KOPT-K1 (cell line): ENCODE measurements around the gene SCO1.
"Not testable (repeated sequence)": the region's sequence is repeated elsewhere in the genome, so short reads cannot be mapped to it uniquely, and the experiment has no call there.

Experiments used
- H3K27ac ChIP-seq: fragments of 200-600 bp; sonication (generic); 2 replicates; pipeline ENCODE4 v1.5.1; 2016; ENCODE audit warnings: antibody characterized with exemption, mild to moderate bottlenecking, low read depth, low read length; ENCODE audit not compliant: poor library complexity, severe bottlenecking
- H3K36me3 ChIP-seq: fragments of 200-600 bp; sonication (generic); 2 replicates; pipeline ENCODE4 v1.5.1; 2017; ENCODE audit warnings: antibody characterized with exemption, mild to moderate bottlenecking, low read length, moderate library complexity; ENCODE audit not compliant: insufficient read depth
- H3K9me3 ChIP-seq: fragments of 200-600 bp; sonication (generic); 2 replicates; pipeline ENCODE4 v1.5.1; 2017; ENCODE audit warnings: antibody characterized with exemption, low read length, mild to moderate bottlenecking; ENCODE audit not compliant: insufficient read depth, poor library complexity, severe bottlenecking

The SCO1 gene

DNA sequence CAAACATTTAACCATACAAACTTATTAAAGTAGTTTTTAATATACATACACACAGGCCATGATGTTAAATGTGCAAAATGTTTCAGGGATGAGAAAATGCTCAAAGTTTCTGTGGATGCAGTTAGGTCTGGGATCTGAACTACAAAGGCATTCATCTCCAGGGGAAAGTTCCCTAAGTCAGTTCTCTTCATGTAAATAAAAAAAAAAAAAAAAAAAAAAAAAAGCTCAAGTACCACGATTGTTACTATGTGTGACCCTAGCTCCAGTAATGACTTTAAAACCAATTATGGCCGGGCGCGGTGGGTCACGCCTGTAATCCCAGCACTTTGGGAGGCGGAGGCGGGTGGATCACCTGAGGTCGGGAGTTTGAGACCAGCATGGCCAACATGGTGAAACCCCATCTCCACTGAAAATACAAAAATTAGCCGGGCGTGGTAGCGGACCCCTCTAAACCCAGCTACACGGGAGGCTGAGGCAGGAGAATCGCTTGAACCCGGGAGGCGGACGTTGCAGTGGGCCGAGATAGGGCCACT, 1.4 kb downstream of the SCO1 start:
- not testable (repeated sequence) for H3K9me3 ChIP-seq
- H3K36me3 ChIP-seq: peaks cover 48% of the 10 kb centered on the region
- H3K27ac ChIP-seq: peak overlapping the region; percentile 77

DNA sequence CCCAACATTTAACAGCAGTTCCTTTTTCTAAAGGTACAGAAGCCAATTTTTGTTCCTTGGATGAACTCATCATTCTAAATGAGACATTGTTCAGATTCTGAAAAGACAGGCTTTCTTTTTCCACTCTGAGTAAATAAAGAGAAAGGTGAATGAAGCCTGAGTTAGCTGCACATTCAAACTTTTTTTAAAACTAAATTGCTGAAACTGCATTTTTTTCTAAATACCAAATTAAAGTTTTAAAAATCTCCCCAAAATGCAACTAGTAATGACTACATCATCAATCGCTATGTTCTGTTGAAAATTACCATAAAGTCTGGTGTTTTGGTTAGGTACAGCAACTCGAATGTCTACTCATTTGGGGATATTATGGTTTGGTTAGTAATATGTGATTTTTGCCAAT, 9.8 kb downstream of the SCO1 start:
- no peaks in the 10 kb centered on the region for H3K9me3 ChIP-seq
- peaks cover 94% of the 10 kb centered on the region for H3K36me3 ChIP-seq

DNA sequence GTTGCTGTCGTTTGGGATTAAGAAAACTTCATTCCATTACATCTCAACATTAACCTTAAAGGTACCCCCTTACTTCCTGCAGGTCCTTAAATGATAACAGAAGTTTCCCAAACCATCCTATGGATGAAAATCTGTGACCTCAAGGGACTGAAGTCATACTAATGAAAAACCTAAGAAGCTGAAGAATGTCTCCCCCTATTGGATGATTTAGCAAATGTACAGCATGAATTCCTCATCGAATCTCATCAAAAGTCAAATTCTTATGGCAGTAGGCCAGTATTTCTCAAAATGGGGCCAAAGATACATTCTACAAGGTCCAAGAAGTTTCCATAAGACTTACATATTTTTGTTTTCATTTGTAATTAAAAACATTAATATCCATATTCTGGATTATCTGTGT, 13.5 kb downstream of the SCO1 start:
- H3K36me3 ChIP-seq: peaks cover 98% of the 10 kb centered on the region
- no peak overlapping the region for H3K27ac ChIP-seq
- no peaks in the 10 kb centered on the region for H3K9me3 ChIP-seq

More for the DNA sequence above, 9.8 kb downstream of the SCO1 start:
- no peak overlapping the region for H3K27ac ChIP-seq

DNA sequence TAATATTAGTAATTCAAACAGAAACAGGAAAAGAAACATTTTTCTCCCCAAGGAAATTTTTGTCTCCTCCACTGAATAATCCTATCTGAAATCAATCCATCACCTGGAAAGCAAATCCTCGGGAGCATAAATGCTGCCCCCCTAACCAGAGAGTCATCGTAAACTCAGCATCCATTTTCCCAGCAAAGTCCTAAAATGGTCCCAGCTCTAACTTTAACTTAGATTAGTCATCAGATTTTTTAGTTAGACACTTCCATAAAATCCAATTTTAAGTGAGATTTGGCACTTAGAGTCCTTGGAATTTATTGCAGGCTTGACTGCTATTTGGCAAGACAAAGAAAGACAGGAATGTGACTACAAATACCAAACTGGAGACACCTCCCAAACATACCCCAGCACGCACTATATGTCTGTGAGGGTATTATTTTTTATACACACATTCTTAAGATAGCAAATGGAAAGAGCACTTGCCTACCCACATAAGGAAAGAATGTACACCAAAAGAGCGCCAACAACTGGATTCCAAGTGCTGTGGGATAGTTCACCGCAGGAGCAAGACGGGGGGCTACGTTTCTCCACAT, 15.4 kb downstream of the SCO1 start:
- H3K9me3 ChIP-seq: no peaks in the 10 kb centered on the region
- no peak overlapping the region for H3K27ac ChIP-seq
- H3K36me3 ChIP-seq: peaks cover 100% of the 10 kb centered on the region

DNA sequence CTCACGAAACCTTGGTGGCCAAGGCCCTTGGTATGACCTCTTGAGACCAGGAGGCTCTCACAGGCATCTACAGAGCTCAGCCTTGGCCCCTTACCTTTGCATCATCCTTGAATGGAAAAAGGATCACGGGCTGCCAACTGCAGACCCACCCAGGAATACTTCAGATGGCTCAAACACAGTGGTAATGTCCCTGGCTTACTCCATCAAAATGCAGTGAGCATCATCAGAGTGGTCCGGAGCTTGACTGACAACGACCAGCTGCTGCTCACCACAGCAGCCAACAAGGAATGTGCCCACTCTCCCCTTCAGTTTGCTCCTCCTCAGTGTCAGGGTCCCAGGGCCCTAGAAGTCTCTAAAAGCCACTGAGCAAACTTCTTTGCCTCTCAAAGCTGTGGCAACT, 22.6 kb downstream of the SCO1 start:
- H3K36me3 ChIP-seq: peaks cover 58% of the 10 kb centered on the region
- no peak overlapping the region for H3K27ac ChIP-seq
- no peaks in the 10 kb centered on the region for H3K9me3 ChIP-seq

DNA sequence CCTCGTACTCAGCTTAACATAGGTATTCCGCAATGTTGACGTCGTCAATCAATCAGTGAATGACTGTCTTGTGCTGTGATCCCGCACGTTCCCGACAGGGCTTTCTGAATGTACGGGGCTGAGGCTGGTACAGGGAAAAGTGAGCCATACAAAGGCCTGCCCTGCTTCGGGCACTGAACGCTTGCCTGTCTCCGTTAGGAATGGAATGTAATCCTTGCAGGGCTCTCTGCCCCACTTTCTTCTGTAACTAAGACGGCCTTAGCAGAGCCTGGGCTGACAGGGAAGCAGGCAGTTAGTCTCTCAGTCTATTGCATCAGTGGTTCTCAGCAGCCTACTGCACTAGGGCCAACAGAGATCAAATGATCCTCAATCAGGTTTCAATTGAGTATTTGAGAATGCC, 24.0 kb downstream of the SCO1 start:
- Histone ChIP-seq H3K36me3 (peaks cover 44% of the 10 kb centered on the region), H3K9me3 (no peaks in the 10 kb centered on the region), H3K27ac (no peak overlapping the region)

DNA sequence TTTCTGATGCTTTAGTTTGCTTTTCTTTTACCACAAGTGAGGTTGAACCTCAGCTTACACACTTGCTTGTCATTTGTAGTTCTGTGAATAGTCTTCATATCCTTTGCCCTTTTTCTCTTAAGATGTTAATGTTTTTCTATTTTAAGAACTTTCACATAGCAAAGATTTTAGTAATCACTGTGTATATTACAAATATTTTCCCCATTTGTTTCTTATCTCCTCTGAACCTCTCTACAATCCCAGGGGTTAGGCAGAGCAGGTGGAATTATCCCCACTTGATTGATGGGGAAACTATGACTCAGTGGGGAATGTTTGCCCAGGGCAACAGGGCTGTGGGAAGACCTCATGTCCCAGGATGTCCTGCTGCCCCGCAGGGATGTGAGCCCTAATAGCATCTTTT, 28.6 kb downstream of the SCO1 start:
- Histone ChIP-seq H3K27ac (no peak overlapping the region), H3K36me3 (no peaks in the 10 kb centered on the region; the same call in 1 of the 2 replicates), H3K9me3 (no peaks in the 10 kb centered on the region)

DNA sequence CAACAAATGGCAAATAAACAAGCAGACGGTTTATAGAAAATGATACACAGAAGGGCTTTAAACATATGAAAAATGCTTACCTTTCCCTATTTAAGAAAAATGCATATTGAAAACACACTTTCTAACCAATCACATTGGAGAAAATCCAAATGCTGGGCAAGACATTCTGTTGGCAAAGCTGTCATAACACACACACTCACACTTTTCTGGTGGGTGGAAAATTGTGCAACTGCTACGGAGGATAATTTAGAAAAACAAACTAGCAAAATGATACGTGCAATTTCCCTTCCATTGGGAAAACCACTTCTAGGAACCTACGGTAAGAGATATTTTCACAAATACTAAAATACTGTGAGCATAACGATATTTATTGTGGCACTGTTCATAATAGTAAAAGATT, 30.4 kb downstream of the SCO1 start:
- Histone ChIP-seq H3K36me3 (no peaks in the 10 kb centered on the region), H3K27ac (no peak overlapping the region), H3K9me3 (no peaks in the 10 kb centered on the region)

DNA sequence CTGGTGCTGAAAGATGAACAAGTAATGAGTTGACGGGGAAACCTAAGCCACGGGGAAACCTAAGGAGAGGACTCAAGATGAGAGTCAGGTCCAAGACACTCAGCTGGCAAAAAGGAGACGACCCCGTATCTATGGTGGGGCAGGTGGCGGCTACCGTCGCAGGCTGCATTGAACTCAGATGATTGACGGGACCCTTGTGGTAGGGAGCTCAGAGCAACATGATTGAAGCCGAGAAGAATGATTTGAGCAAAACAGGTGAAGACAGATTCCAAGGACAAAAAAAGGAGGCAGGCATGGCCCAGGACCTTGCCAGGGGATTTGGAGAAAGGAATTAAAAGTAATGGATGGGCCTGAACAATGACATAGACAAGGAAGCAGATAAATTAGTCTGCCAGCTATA, 32.8 kb downstream of the SCO1 start:
- H3K27ac ChIP-seq: no peak overlapping the region
- no peaks in the 10 kb centered on the region for H3K36me3 ChIP-seq
- H3K9me3 ChIP-seq: no peaks in the 10 kb centered on the region

DNA sequence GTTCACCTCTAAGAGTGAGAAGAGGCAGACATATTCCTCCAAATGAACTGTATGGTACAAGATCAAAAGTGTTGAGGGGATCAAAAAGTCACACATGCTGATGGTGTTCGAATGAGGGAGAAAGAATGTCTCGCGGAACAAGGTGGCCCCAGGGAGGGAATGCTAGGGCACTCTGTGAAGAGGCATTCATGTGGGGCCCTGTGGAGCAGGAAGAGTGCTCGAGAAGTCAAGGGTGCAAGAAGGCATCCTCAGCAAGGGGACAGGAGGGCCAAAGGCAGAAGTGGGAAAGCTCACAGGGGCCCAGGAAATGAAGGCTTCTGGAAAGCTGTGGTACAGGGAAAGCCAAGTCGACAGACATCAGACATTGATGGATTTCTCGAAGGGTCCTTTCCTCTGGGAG, 34.1 kb downstream of the SCO1 start:
- no peaks in the 10 kb centered on the region for H3K9me3 ChIP-seq
- no peak overlapping the region for H3K27ac ChIP-seq
- H3K36me3 ChIP-seq: no peaks in the 10 kb centered on the region

DNA sequence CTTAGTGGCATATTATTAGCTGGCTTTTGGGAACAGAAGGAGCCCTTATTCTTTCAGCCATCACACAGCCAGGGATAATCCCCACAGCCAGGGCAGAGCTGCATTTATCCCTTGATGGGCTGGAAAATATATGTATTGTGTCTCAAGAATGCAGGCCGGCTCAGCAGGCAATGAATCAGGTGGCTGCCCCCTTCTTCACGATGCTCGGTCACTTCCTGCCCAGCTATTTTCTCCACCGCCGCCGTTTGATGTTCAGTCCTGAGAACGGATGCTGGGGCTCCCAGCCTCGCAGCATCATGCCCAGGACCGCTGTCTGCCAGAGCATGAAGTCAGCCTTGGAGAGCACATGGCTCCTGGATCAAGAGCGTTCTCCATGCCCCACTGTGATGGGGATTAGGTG, 35.9 kb downstream of the SCO1 start:
- Histone ChIP-seq H3K9me3 (no peaks in the 10 kb centered on the region), H3K27ac (no peak overlapping the region), H3K36me3 (no peaks in the 10 kb centered on the region)

DNA sequence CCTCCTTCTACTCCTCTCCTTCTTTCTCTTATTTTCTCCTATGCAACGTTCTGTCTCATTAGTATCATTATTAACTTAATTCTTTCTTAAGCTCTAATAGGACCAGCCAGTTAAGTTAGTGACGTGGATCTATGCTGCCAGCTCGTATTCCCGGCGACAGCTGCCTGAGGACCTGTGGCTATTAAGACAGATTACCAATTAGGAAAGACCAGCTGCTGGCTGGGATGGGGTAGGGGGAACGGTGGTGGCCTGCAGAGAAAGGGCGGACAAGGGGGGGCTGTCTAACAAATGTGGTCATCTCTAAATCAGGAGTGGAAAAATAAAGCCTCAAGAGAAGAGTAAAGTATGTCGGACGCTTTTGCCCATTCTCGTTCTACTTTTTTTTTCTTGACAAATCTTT, 39.5 kb downstream of the SCO1 start:
- Histone ChIP-seq H3K36me3 (no peaks in the 10 kb centered on the region), H3K9me3 (no peaks in the 10 kb centered on the region), H3K27ac (no peak overlapping the region)

DNA sequence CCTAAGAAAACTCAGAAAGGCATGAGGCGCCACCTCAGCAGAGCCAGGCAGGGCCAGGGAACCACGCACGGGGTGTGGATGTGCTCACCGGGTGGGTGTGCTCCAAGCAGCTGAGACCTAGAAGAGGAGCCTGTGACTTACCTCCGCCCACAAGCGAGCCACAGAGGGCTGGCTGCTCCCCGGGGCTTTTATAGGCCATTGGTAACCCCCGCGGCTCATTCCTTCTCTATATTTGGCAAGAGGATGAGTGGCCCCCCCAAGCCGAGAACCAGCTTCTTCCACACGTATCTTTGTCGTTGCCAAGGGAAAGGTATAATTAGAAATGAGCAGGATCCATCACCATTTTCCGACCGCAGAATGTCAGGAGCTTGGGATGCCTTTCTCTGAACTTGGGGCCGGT, 40.2 kb downstream of the SCO1 start, which contains the start of gene MYH3:
MYH3 (minus strand) TSS at position 162 of the 400 bp plus-strand sequence. CDS start 2,245 bp downstream, outside the sequence.
- Histone ChIP-seq H3K9me3 (no peaks in the 10 kb centered on the region), H3K27ac (no peak within 1 kb of the TSS)

DNA sequence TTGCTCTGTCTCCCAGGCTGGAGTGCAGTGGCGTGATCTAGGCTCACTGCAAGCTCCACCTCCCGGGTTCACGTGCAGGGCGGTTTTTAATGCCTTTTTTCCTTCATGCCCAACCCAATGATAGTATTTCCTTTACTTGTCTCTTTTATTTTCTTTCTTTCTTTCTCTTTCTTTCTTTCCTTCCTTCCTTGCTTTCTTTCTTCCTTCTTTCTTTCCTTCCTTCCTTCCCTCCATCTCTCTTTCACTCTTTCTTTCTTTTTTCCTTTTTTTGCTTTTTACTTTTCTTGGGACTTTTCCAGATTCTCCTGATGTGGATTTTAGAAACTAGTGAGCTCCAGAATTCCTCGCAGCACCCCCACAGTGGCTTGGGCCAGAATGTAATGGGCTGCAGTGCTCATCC, 43.3 kb downstream of the SCO1 start:
- no peak overlapping the region for H3K27ac ChIP-seq
- H3K9me3 ChIP-seq: no peaks in the 10 kb centered on the region
- no peaks in the 10 kb centered on the region for H3K36me3 ChIP-seq

More for the DNA sequence above, 40.2 kb downstream of the SCO1 start, which contains the start of gene MYH3:
- no peaks in the 10 kb centered on the region for H3K36me3 ChIP-seq

DNA sequence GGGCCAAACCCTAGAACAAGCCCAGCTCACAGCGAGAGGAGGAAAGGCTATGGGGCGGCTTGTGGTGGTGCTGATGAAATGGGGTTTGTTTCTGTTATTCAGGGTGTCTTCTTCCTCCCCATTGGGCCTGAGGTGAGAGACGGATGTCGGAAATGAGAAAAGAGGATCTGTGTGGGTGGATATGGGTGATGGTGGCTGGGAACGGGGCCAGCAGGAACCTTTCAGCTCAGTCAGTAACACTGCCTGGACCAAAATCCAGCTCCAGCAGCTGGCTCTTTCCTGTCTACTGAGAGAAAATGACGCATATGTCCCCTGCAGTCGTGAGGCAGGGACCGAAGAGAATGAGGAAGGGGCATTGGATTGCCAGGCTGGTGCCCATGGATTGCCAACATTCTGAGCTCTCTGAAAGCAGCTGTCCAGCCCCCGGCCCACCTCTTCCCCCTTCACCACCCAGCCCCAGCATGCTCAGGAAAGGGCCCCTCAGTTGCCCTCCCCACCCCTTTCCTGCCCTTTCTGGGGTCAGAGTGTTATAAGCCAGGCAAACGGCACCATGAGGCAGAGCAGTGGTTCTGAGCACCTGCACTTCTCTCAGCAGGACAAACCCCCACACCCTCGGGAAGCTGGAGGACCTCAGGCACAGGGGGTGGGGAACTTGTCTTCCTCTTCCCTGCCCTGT, 44.2 kb downstream of the SCO1 start:
- no peak overlapping the region for H3K27ac ChIP-seq
- H3K36me3 ChIP-seq: no peaks in the 10 kb centered on the region
- no peaks in the 10 kb centered on the region for H3K9me3 ChIP-seq

DNA sequence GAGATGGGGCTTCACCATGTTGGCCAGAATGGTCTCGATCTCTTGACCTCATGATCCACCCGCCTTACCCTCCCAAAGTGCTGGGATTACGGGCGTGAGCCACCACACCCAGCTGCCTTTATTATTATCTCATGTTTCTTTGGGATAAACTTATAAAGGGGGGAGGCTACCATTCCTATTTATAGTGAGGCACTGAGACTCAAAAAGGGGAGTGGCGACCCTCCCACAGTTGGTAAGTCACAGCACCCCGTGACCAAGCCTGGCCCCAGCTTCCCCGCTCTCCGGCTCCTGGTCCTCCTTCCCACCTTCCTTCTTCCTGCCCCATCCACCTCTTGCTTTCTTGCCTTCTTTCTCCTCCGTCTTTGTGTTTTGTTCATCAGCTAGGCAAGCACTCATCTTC, 45.4 kb downstream of the SCO1 start:
- H3K36me3 ChIP-seq: no peaks in the 10 kb centered on the region
- H3K9me3 ChIP-seq: no peaks in the 10 kb centered on the region

More for the DNA sequence above, 45.4 kb downstream of the SCO1 start:
- H3K27ac ChIP-seq: no peak overlapping the region
